HepG2 (cell line): ENCODE data around the gene KIF15. TPM values are rescaled to one million over a fixed set of nuclear protein-coding genes. Genes with fewer than 3 reads are reported as not detected.

Source experiments
- ATAC-seq: fragments of 200-7000 bp; cut with Tn5 transposase; 3 replicates; pipeline ENCODE4 v1.9.1; 2020; ENCODE audit warnings: mild to moderate bottlenecking, moderate library complexity
- BruUV-seq: library from RNA; stranded (reverse); fragments of 400-500 nt; replicated peaks from 2 replicates; lab custom pipeline; 2021; lab: Mats Ljungman, UMichigan
- CTCF ChIA-PET: fragments of 300-600 bp; formaldehyde crosslinking; extraction: SDS; loops from one replicate; lab custom pipeline; 2021; ENCODE audit warnings: low total read pairs, inconsistent platforms, low intra/inter-chr PET ratio; lab: Yijun Ruan, JAX
- POLR2A ChIA-PET: fragments of 350-600 bp; sonication (Branson Sonifier 250); formaldehyde crosslinking; loops from one replicate; lab custom pipeline; 2020; ENCODE audit warnings: antibody characterized with exemption, inconsistent platforms; lab: Yijun Ruan, JAX
- DNase-seq: peaks from one replicate; pipeline ENCODE4 v3.0.0-alpha.2; 2015; ENCODE audit warnings: low spot score
- FAIRE-seq: peaks from 3 replicates; lab custom pipeline; 2011; peaks lifted over from hg19 to GRCh38; lab: Jason Lieb, UNC
- H2AFZ ChIP-seq: one replicate; pipeline ENCODE4 v1.6.1; 2011; ENCODE audit warnings: low read length, inconsistent platforms
- H3K27ac ChIP-seq: fragments of 300-600 bp; 3 replicates; pipeline ENCODE4 v1.8.0; 2011; ENCODE audit warnings: mixed run types, mild to moderate bottlenecking, mixed read lengths, low read length, inconsistent platforms; ENCODE audit not compliant: insufficient read depth; ENCODE audit errors: extremely low read length
- H3K27me3 ChIP-seq, 2 experiments: fragments of 200-600 bp in 1 of 2; 2 replicates in 1 of 2; 3 replicates in 1 of 2; pipeline versions ENCODE4 v1.6.0 to v1.8.0; 2011; ENCODE audit warnings: low read length in 2 of 2, mild to moderate bottlenecking in 2 of 2, moderate library complexity in 2 of 2, inconsistent platforms in 1 of 2; ENCODE audit not compliant: insufficient read depth in 2 of 2, control insufficient read depth in 1 of 2
- H3K36me3 ChIP-seq, 2 experiments: fragments of 200-600 bp in 1 of 2; replicated peaks in 1 of 2; 2 replicates in 1 of 2; 3 replicates in 1 of 2; pipeline versions ENCODE4 v1.5.1 to v1.8.0; 2011; ENCODE audit warnings: low read length in 2 of 2, inconsistent platforms in 1 of 2; ENCODE audit not compliant: insufficient read depth in 2 of 2, control insufficient read depth in 1 of 2
- H3K4me1 ChIP-seq: 2 replicates; pipeline ENCODE4 v1.5.1; 2012; ENCODE audit warnings: low read length, inconsistent platforms; ENCODE audit not compliant: insufficient read depth
- H3K4me2 ChIP-seq: 2 replicates; pipeline ENCODE4 v1.6.0; 2011; ENCODE audit warnings: low read depth, low read length, inconsistent platforms
- H3K4me3 ChIP-seq, 3 experiments: fragments of 200-600 bp in 1 of 3; sonication (generic), shearing (Covaris generic) in 1 of 3; replicated peaks in 1 of 3; 2 replicates each; pipeline ENCODE4 v1.5.1; 2011 to 2016; ENCODE audit warnings: low read length in 3 of 3, inconsistent platforms in 2 of 3, low read depth in 2 of 3, mild to moderate bottlenecking in 2 of 3, control low read depth in 1 of 3, mixed read lengths in 1 of 3; ENCODE audit not compliant: insufficient read depth in 1 of 3
- H3K79me2 ChIP-seq: one replicate; pipeline ENCODE4 v1.6.1; 2011; ENCODE audit warnings: low read length, inconsistent platforms; ENCODE audit not compliant: insufficient read depth
- H3K9ac ChIP-seq: 2 replicates; pipeline ENCODE4 v1.6.0; 2011; ENCODE audit warnings: mild to moderate bottlenecking, low read depth, low read length, inconsistent platforms; ENCODE audit not compliant: insufficient read depth
- H3K9me3 ChIP-seq: 2 replicates; pipeline ENCODE4 v1.5.1; 2012; ENCODE audit warnings: mild to moderate bottlenecking, low read length
- H4K20me1 ChIP-seq: 2 replicates; pipeline ENCODE4 v1.6.0; 2011; ENCODE audit warnings: inconsistent platforms, mild to moderate bottlenecking, low read length, moderate library complexity; ENCODE audit not compliant: insufficient read depth
- GATA4 ChIP-seq: sonication (generic); IDR thresholded peaks from 2 replicates; pipeline ENCODE4 v1.6.1; 2016; ENCODE audit warnings: antibody characterized with exemption, low read depth, borderline replicate concordance
- MAFF ChIP-seq: IDR thresholded peaks from 2 replicates; pipeline ENCODE4 v1.6.1; 2011; ENCODE audit warnings: low read depth, low read length, improper control_type of control experiment
- MAFK ChIP-seq, 2 experiments: IDR thresholded peaks in 1 of 2; conservative IDR thresholded peaks in 1 of 2; 2 replicates each; pipeline ENCODE4 v1.6.1; 2011; ENCODE audit warnings: improper control_type of control experiment in 2 of 2, low read length in 2 of 2
- REXO4 ChIP-seq: sonication (generic); formaldehyde crosslinking; IDR thresholded peaks from 2 replicates; pipeline ENCODE4 v1.8.0; 2022; ENCODE audit warnings: missing genetic modification reagents, mild to moderate bottlenecking, borderline replicate concordance
- TOPORS ChIP-seq: sonication (generic); formaldehyde crosslinking; IDR thresholded peaks from 2 replicates; pipeline ENCODE4 v1.8.0; 2023; ENCODE audit warnings: mild to moderate bottlenecking, missing genetic modification reagents
- ZKSCAN8 ChIP-seq: IDR thresholded peaks from 2 replicates; pipeline ENCODE4 v1.6.1; 2016; ENCODE audit warnings: borderline replicate concordance, missing genetic modification reagents, missing compliant biosample characterization
- ZNF264 ChIP-seq: sonication (generic); formaldehyde crosslinking; IDR thresholded peaks from 2 replicates; pipeline ENCODE4 v1.4.0; 2020; ENCODE audit warnings: missing genetic modification reagents
- ZNF747 ChIP-seq: sonication (generic); formaldehyde crosslinking; IDR thresholded peaks from 2 replicates; pipeline ENCODE4 v1.8.1; 2023; ENCODE audit warnings: missing genetic modification reagents, mild to moderate bottlenecking, borderline replicate concordance
- WGBS: methylation state at CpG from one replicate; pipeline ENCODE4 v1.1.6; 2017; ENCODE audit warnings: low lambda C conversion rate; 5-methylcytosine and 5-hydroxymethylcytosine counted together
- in situ Hi-C: cut with HindIII; loops from 2 replicates; pipeline ENCODE4 v1.10.0; 2017; ENCODE audit warnings: low pct_unique_long_range_greater_than_20kb; ENCODE audit not compliant: extremely low pct_ligation_motif_present
- intact Hi-C: fragments of 100-400 bp; cut with micrococcal nuclease; formaldehyde crosslinking; loops from one replicate; pipeline ENCODE4 v1.10.0; 2022; ENCODE audit not compliant: unreplicated experiment
- polyA plus RNA-seq, 8 experiments: library from polyadenylated mRNA; depleted of rRNA in 3 of 8; stranded (reverse) in 7 of 8; unstranded in 1 of 8; fragments of >200 nt; fragmentation: Illumina TruSeq in 4 of 8; extraction: Trizol in 4 of 8; gene quantifications; 2 replicates each; pipeline versions ENCODE4 v1.2.1 to v1.2.3, GENCODE V29; 2011 to 2016; ENCODE audit warnings: low read depth in 4 of 8, missing spikeins in 1 of 8, mixed read lengths in 1 of 8; ENCODE audit not compliant: insufficient read depth in 1 of 8
- total RNA-seq, 5 experiments: library from RNA; depleted of rRNA; stranded (reverse); fragments of >200 nt; fragmentation: Illumina TruSeq; extraction: Trizol; gene quantifications; 2 replicates each; pipeline ENCODE4 v1.2.3, GENCODE V29; 2016; ENCODE audit warnings: low read depth in 1 of 5

The KIF15 gene
- total and polyA plus RNA-seq, 2 of the 13 experiments (the other 11 are each of a cell fraction or from before 2014, with no cell fraction given): 4.8 to 33.8 TPM

DNA sequence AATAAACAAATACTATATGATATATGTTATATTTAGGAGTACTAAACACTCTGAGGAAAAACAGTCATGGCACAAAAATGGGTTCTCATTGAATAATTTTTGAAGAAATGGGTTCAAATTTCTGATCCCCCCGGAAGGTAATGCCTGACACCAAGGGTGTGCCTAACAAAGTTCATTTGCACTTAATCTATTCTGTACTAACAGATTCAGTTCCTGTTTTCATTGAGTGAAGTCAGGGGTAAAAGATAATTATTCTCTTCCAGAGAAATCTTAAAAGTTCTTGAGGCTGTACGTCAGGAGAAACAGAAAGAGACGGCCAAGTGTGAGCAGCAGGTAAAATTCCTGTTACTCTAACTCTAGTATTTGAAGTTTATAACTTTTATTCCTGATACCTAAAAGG, 65.6 kb downstream of the KIF15 start:
- FAIRE-seq (no peak), DNase-seq (no peak), ATAC-seq (no peak)
- Histone ChIP-seq H4K20me1 (no peaks in the 10 kb centered on the region), H2AFZ (no peak overlapping the region), H3K4me1 (no peaks in the 10 kb centered on the region), H3K9me3 (no peaks in the 10 kb centered on the region), H3K27ac (no peak overlapping the region), H3K4me3 (no peak overlapping the region), H3K27me3 (no peaks in the 10 kb centered on the region), H3K36me3 (peaks cover 4 to 32% of the 10 kb centered on the region in 2 experiments), H3K9ac (no peak overlapping the region), H3K79me2 (no peaks in the 10 kb centered on the region), H3K4me2 (no peak overlapping the region)
- ChIA-PET POLR2A (no interaction called here), CTCF (no interaction called here)
- no TSS peak for BruUV-seq
- intact Hi-C loops (no loop called here), in situ Hi-C loops (no loop called here)
- no peak for TF ChIP-seq REXO4 (CRISPR knock-in tag)
- TF ChIP-seq ZKSCAN8 (CRISPR knock-in tag): no peak
- TF ChIP-seq ZNF264: no peak
- TF ChIP-seq ZNF747 (CRISPR knock-in tag): no peak
- no peak for TF ChIP-seq GATA4
- WGBS: 96% methylated on average over 3 of the region's 3 CpGs

DNA sequence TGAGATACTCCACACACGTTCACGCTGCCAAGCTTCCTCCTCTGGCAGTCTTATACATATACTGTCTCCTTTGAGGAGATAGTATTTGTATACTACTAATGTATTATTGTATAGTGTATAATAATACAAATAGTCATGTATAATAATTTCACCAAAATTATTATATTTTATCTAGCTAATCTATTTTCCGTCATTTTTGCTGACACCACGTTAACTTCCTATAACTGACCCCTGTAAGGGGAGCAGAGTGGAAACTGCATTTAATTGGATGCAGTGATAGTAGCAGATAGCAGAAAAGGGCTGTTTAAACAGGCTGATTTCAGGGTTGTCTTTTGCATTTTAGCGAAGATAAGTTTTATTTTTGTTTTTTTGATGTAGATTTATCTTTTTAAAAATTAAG, 69.6 kb downstream of the KIF15 start:
- Histone ChIP-seq H3K4me1 (no peaks in the 10 kb centered on the region), H3K9ac (no peak overlapping the region), H2AFZ (no peak overlapping the region), H3K27ac (no peak overlapping the region), H3K27me3 (no peaks in the 10 kb centered on the region), H4K20me1 (no peaks in the 10 kb centered on the region), H3K4me3 (no peak overlapping the region), H3K9me3 (no peaks in the 10 kb centered on the region), H3K79me2 (no peaks in the 10 kb centered on the region), H3K36me3 (peaks cover 3 to 21% of the 10 kb centered on the region in 2 experiments), H3K4me2 (no peak overlapping the region)
- ATAC-seq: no peak
- no TSS peak for BruUV-seq
- no peak for DNase-seq
- TF ChIP-seq MAFF: peak; percentile 82
- TF ChIP-seq TOPORS (CRISPR knock-in tag): no peak
- peak; percentile 75 to 85 for TF ChIP-seq MAFK (conservative IDR thresholded peaks at IDR 0.05 in 1 of 2, IDR thresholded peaks at IDR 0.05 in 1 of 2; ENCODE audit: low read length in 2 of 2)
- ChIA-PET POLR2A (no interaction called here), CTCF (no interaction called here)
- in situ Hi-C loops (no loop called here), intact Hi-C loops (no loop called here)
- WGBS: 97% methylated on average over 5 of the region's 5 CpGs
- FAIRE-seq: no peak
